22Rv1 (cell line): ENCODE data around the gene FUT6.

Source experiments
- H3K27ac ChIP-seq: fragments of 450-650 bp; 2 replicates; pipeline ENCODE4 v1.5.1; 2017
- ZFX ChIP-seq: fragments of 450-650 bp; IDR thresholded peaks from 2 replicates; pipeline ENCODE4 v1.6.1; 2017; ENCODE audit warnings: antibody characterized with exemption, borderline replicate concordance
- TF ChIP-seq, protein P1 (sequence below): fragments of 450-650 bp; IDR thresholded peaks from 2 replicates; pipeline ENCODE4 v1.5.1; 2017; ENCODE audit warnings: mild to moderate bottlenecking

The FUT6 gene

GRCh38 chr19:5799247-5800241 lies 40.0 kb downstream of the FUT6 start:
- no peak overlapping the region for H3K27ac ChIP-seq
- TF ChIP-seq ZFX, result no peak
- TF ChIP-seq, protein P1, sequence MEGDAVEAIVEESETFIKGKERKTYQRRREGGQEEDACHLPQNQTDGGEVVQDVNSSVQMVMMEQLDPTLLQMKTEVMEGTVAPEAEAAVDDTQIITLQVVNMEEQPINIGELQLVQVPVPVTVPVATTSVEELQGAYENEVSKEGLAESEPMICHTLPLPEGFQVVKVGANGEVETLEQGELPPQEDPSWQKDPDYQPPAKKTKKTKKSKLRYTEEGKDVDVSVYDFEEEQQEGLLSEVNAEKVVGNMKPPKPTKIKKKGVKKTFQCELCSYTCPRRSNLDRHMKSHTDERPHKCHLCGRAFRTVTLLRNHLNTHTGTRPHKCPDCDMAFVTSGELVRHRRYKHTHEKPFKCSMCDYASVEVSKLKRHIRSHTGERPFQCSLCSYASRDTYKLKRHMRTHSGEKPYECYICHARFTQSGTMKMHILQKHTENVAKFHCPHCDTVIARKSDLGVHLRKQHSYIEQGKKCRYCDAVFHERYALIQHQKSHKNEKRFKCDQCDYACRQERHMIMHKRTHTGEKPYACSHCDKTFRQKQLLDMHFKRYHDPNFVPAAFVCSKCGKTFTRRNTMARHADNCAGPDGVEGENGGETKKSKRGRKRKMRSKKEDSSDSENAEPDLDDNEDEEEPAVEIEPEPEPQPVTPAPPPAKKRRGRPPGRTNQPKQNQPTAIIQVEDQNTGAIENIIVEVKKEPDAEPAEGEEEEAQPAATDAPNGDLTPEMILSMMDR, result no peak

GRCh38 chr19:5798244-5798643 lies 41.3 kb downstream of the FUT6 start:
- TF ChIP-seq, protein P1, result no peak
- no peak for TF ChIP-seq ZFX
- no peak overlapping the region for H3K27ac ChIP-seq

GRCh38 chr19:5795382-5795919 lies 44.1 kb downstream of the FUT6 start:
- no peak overlapping the region for H3K27ac ChIP-seq
- TF ChIP-seq ZFX, result no peak
- TF ChIP-seq, protein P1, result no peak

- H3K27ac ChIP-seq, result no peak overlapping the region
- TF ChIP-seq, protein P1, result no peak
- TF ChIP-seq ZFX, result no peak
Measured at GRCh38 chr19:5793188-5793587, 46.3 kb downstream of the FUT6 start.

- no peak overlapping the region for H3K27ac ChIP-seq
- TF ChIP-seq ZFX, result no peak
- TF ChIP-seq, protein P1, result no peak
Measured at GRCh38 chr19:5792224-5792623, 47.3 kb downstream of the FUT6 start.

GRCh38 chr19:5790559-5791520 lies 48.7 kb downstream of the FUT6 start, which contains the start of gene DUS3L:
TSS of gene DUS3L (minus strand) at chr19:5791163. CDS start at chr19:5791141, 22 bp downstream.
- TF ChIP-seq, protein P1, result no peak
- TF ChIP-seq ZFX, result no peak
- peak within 1 kb of the TSS; percentile 94 for H3K27ac ChIP-seq
